HL-60 (cell line): ENCODE measurements around the gene CLPTM1L.
"Not testable (repeated sequence)": the region's sequence is repeated elsewhere in the genome, so short reads cannot be mapped to it uniquely, and the experiment has no call there.

ENCODE experiments used
- DNase-seq, 2 experiments: peaks; one replicate each; pipeline ENCODE4 v3.0.0-alpha.2; 2010 to 2020; ENCODE audit warnings: low read depth in 1 of 2, low spot score in 1 of 2
- H3K27ac ChIP-seq: fragments of 250-450 bp; sonication (Bioruptor Pico); replicated peaks from 2 replicates; pipeline ENCODE4 v1.5.1; 2020; ENCODE audit warnings: mild to moderate bottlenecking, moderate library complexity
- H3K27me3 ChIP-seq: fragments of 250-450 bp; sonication (Bioruptor Pico); 2 replicates; pipeline ENCODE4 v1.5.1; 2021; ENCODE audit warnings: mild to moderate bottlenecking, moderate library complexity; ENCODE audit not compliant: insufficient read depth, poor library complexity, severe bottlenecking
- H3K4me3 ChIP-seq: replicated peaks from 2 replicates; pipeline ENCODE4 v1.5.1; 2011; ENCODE audit warnings: mild to moderate bottlenecking, control low read depth, low read length; ENCODE audit not compliant: insufficient read depth
- CTCF ChIP-seq: IDR thresholded peaks from one replicate; pipeline ENCODE4 v1.5.1; 2011; ENCODE audit warnings: low read length, control low read depth, inconsistent platforms; ENCODE audit not compliant: insufficient read depth
- GABPA ChIP-seq: IDR thresholded peaks from 2 replicates; pipeline ENCODE4 v1.6.1; 2012; ENCODE audit warnings: low read depth
- POLR2AphosphoS5 ChIP-seq: IDR thresholded peaks from 2 replicates; pipeline ENCODE4 v1.6.1; 2012; ENCODE audit warnings: low read depth
- REST ChIP-seq: IDR thresholded peaks from 2 replicates; pipeline ENCODE4 v1.6.1; 2012; ENCODE audit warnings: low read depth; ENCODE audit not compliant: insufficient replicate concordance
- SPI1 ChIP-seq: IDR thresholded peaks from 2 replicates; pipeline ENCODE4 v1.6.1; 2012; ENCODE audit warnings: low read depth, mild to moderate bottlenecking, borderline replicate concordance

CLPTM1L gene

DNA sequence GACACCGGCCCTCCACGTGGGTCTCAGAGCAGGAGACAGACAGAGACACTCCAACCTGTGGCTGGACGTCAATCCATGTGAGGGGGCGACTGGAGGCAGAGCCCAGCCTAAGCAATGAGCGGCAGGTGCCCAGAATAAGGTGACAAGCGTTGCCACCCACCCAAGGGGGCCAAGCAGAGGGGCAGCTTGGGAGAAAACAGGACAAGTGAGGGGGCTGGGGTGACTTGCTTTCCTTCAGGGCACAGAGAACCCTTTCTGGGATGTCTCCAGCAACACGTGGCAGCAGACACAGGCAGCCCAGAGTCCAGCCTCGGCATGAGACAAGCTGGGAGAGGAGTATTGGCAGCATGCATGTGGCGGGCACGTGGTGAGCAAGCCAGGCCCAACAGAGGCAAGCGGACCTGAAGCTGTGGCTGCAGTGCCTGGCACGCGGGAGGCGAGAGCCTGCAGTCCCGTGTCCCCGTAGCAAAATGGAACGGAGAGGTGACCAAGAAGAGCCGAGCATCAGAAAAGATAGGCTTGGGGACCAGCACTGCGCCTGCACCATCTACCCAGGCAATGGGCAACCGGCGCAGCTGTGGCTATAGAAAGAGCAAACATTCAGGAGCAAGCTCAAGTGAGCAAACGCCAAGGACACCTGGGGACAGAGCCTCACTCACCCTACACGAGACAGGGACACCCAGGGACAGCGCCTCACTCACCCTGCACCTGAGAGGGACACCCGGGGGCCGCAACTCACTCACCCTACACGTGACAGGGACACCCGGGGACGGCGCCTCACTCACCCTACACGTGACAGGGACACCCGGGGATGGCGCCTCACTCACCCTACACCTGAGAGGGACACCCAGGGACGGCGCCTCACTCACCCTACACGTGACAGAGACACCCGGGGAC lies 56.2 kb downstream of the CLPTM1L start:
- no peaks in the 10 kb centered on the region for H3K27me3 ChIP-seq
- no peak overlapping the region for H3K27ac ChIP-seq
- no peak for TF ChIP-seq GABPA
- TF ChIP-seq REST: no peak
- no peak for TF ChIP-seq POLR2AphosphoS5
- no peak for TF ChIP-seq CTCF
- TF ChIP-seq SPI1: no peak
- H3K4me3 ChIP-seq: no peak overlapping the region
- no peak for DNase-seq

- TF ChIP-seq POLR2AphosphoS5: no peak
- no peak for TF ChIP-seq SPI1
- no peak for TF ChIP-seq REST
- no peak for TF ChIP-seq GABPA
- no peak overlapping the region for H3K4me3 ChIP-seq
- no peaks in the 10 kb centered on the region for H3K27me3 ChIP-seq
- no peak for DNase-seq
- no peak overlapping the region for H3K27ac ChIP-seq
These were observed 59.0 kb downstream of the CLPTM1L start for GRCh38 chr5:1285883-1286291.

DNA sequence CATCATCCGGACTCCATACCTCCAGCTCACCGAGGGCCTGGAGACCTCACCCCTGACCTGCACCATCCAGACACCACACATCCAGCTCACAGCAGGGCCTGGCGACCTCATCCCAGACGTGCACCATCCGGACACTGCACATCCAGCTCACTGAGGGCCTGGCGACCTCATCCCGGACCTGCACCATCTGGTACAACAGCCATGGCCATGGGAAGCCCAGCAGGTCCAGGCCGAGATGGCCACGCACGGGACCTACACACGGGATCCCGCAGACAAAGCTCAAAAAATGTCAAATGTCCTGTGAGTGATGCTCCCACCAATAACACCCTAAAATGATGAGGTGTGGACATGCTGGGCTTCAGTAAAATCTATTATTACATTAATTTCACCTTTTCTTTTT lies 59.8 kb downstream of the CLPTM1L start:
- Histone ChIP-seq H3K27me3 (no peaks in the 10 kb centered on the region), H3K4me3 (no peak overlapping the region), H3K27ac (no peak overlapping the region)
- no peak for DNase-seq
- TF ChIP-seq SPI1: no peak
- TF ChIP-seq GABPA: no peak
- TF ChIP-seq REST: no peak
- no peak for TF ChIP-seq CTCF
- no peak for TF ChIP-seq POLR2AphosphoS5

GRCh38 chr5:1284336-1284970 lies 60.4 kb downstream of the CLPTM1L start:
- H3K27ac ChIP-seq, H3K27me3 ChIP-seq: not testable (repeated sequence)

DNA sequence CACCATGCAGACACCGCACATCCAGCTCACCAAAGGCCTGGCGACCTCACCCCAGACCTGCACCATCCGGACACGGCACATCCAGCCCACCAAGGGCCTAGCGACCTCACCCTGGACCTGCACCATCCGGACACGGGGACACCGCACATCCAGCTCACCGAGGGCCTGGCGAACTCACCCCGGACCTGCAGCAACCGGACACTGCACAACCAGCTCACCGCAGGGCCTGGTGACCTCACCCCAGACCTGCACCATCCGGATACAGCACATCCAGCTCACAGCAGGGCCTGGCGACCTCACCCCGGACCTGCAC lies 61.2 kb downstream of the CLPTM1L start:
- H3K27me3 ChIP-seq, DNase-seq, H3K27ac ChIP-seq, H3K4me3 ChIP-seq: not testable (repeated sequence)

More at GRCh38 chr5:1284336-1284970, 60.4 kb downstream of the CLPTM1L start:
- DNase-seq, H3K4me3 ChIP-seq: not testable (repeated sequence)

DNA sequence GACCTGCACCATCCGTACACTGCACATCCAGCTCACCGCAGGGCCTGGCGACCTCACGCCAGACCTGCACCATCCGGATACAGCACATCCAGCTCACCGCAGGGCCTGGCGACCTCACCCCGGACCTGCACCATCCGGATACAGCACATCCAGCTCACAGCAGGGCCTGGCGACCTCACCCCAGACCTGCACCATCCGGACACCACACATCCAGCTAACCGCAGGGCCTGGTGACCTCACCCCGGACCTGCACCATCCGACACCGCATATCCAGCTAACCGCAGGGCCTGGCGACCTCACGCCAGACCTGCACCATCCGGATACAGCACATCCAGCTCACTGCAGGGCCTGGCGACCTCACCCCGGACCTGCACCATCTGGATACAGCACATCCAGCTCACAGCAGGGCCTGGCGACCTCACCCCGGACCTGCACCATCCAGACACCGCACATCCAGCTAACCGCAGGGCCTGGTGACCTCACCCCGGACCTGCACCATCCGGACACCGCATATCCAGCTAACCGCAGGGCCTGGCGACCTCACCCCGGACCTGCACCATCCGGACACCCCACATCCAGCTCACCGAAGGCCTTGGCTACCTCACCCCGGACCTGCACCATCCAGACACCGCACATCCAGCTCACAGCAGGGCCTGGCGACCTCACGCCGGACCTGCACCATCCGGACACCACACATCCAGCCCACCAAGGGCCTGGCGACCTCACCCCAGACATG lies 61.7 kb downstream of the CLPTM1L start:
- not testable (repeated sequence) for H3K27ac ChIP-seq, H3K4me3 ChIP-seq, H3K27me3 ChIP-seq, DNase-seq
